Mammary epithelial cell (primary cell): ENCODE results near the gene MAP7.

Experiments
- EZH2 ChIP-seq: IDR thresholded peaks from 2 replicates; pipeline ENCODE4 v1.6.1; 2012; ENCODE audit warnings: low read length, inconsistent platforms, borderline replicate concordance
- TF ChIP-seq, protein P1 (sequence below), 2 donors: IDR thresholded peaks in 1 of 2; conservative IDR thresholded peaks in 1 of 2; 2 replicates each; pipeline ENCODE4 v1.5.1; 2011 to 2012; ENCODE audit warnings: inconsistent platforms in 2 of 2, low read length in 2 of 2, mild to moderate bottlenecking in 2 of 2, control low read depth in 1 of 2, low read depth in 1 of 2; ENCODE audit not compliant: insufficient read depth in 1 of 2; ENCODE audit errors: extremely low read depth in 1 of 2

DNA sequence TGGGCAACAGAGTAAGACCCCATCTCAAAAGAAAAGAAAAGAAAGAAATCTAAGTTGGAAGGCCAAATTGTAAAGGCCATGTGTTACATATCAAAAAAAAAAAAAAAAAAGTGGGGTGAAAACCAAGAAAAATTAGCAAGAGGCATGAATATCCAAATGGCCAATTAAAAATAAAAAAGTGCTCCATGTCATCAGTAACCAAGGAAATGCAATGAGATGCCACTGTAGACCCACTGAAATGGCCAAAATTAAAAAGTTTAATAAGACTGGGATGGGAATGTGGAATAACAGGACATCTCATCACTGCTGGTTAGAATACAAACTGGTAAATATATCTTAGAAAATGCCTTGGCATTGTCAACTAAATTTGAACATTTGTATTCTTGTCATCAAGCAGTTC is 230.5 kb downstream of the MAP7 start:
- TF ChIP-seq EZH2, result no peak
- TF ChIP-seq, protein P1, sequence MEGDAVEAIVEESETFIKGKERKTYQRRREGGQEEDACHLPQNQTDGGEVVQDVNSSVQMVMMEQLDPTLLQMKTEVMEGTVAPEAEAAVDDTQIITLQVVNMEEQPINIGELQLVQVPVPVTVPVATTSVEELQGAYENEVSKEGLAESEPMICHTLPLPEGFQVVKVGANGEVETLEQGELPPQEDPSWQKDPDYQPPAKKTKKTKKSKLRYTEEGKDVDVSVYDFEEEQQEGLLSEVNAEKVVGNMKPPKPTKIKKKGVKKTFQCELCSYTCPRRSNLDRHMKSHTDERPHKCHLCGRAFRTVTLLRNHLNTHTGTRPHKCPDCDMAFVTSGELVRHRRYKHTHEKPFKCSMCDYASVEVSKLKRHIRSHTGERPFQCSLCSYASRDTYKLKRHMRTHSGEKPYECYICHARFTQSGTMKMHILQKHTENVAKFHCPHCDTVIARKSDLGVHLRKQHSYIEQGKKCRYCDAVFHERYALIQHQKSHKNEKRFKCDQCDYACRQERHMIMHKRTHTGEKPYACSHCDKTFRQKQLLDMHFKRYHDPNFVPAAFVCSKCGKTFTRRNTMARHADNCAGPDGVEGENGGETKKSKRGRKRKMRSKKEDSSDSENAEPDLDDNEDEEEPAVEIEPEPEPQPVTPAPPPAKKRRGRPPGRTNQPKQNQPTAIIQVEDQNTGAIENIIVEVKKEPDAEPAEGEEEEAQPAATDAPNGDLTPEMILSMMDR (conservative IDR thresholded peaks at IDR 0.05 in 1 of 2, IDR thresholded peaks at IDR 0.05 in 1 of 2; ENCODE audit: extremely low read depth in 1 of 2, insufficient read depth in 1 of 2, low read depth in 1 of 2, low read length in 2 of 2), result no peak
